Activated CD4-positive, alpha-beta T cell treated with anti-CD3 and anti-CD28 coated beads, Interleukin-10, Interleukin-2, amounts not matched to agents 100 ng/mL and 50 ng/mL, durations not matched to agents 16 hours and 8 hours (primary cell): ENCODE measurements around the gene JPT1.
A peak's percentile ranks its signal among the peaks of the same experiment; 100 is the strongest.
"Not testable (repeated sequence)": the region's sequence is repeated elsewhere in the genome, so short reads cannot be mapped to it uniquely, and the experiment has no call there.

Experiments used
- DNase-seq: peaks from one replicate; pipeline ENCODE4 v3.0.0-alpha.2; 2020

JPT1 gene, protein sequence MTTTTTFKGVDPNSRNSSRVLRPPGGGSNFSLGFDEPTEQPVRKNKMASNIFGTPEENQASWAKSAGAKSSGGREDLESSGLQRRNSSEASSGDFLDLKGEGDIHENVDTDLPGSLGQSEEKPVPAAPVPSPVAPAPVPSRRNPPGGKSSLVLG

DNA sequence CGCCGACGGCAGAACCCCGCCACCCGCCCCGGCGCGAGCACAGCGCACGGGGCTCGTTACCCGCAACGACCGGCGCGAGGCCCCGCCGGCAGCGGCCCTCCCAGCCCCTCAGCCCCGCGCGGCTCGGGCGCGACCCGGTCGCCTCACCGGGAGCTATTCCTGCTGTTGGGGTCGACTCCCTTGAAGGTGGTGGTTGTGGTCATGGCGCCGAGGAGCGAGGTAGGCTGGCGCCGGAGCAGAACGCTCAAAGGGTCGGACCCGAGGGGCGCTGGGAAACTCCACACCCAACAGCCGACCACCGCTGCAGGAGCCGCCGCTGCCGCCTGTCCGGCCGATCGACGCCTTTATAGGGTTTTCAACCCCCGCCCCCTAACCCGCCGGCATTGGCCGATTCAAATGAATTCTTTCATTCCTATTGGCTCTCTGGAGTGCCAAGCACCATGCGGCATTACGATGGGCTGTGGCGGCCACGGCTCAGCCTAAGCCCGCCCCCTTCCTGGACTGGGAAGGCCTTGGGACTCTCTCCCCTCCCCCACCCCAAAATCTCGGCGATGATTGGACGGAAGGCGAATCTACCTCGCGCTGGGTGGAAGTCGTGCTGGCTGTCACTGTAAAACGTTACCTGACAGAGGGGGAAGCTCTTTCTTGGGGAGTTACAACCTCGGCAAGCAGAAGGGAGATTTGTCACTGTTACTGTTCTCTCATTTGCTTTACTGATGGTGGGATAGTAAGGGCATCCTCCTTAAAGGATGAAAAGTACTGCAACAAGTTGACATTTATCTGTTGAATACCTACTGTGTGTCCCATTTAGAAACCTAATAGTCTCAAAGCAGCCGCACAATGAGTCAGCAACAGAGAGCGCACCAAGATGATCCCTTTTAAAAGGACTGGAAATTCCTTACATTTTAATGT, at the start of gene JPT1:
Gene JPT1 (minus strand): TSS at position 318 of the 912 bp plus-strand sequence. CDS start 115 bp downstream, at position 203.
- DNase-seq = peak; percentile 100

DNA sequence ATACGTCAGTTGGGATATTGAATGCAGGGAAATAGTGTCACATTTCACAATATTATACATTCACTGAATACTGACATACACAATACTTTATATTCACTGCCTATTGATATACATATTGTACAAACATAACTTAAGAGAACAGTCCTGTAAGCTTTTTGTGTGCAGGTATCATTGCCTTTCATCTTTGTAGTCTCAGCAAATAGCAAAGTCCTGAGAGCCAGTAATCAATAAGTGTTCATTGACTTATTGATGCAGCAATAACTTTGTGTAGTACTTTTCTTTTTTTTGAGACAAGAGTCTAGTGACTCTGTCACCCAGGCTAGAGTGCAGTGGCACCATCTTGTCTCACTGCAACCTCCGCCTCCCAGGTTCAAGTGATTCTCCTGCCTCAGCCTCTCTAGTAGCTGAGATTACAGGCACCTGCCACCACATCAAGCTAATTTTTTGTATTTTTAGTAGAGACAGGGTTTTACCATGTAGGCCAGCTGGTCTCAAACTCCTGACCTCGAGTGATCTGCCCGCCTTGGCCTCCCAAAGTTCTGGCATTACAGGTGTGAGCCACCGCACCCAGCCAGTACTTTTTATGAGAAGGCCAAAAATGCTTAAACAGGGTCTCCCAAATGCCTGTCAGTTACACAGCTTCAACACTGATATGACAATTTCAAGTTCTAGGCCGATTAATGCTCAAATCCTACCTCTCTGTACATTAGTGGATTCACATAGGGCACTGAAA, 45.7 kb upstream of the JPT1 start:
- no peak for DNase-seq

DNA sequence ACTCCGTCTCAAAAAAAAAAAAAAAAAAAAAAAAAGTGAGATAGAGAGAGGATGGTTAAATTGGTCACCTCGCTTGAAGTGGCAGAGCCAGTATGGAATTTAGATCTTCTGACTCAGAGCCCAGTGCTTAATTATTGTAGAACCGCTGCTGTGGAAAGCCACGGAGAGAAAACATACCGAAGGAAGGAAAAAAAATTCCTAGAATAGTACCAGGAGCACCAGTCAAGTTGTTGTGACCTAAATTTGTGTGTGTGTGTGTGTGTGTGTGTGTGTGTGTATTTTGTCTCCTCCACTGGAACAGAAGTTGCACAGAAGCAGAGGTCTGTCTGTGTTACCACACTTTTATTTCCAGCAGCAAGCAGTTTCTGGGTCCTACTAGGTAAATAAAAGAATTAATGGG, 40.6 kb upstream of the JPT1 start:
- DNase-seq = no peak

DNA sequence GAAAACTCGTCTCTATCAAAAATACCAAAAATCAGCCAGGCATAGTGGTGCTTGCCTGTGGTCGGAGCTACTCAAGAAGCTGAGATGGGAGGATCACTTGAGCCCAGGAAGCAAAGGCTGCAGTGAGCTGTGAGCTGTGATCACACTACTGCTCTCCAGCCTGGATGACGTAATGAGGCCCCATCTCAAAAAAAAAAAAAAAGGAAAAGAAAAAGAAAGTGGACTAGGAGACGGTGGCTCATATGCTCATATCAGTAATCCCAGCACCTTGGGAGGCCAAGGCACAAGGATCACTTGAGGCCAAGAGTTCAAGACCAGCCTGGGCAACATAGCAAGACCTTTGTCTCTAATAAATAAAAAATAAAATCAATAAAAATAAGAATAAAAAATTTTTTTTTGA, 37.3 kb upstream of the JPT1 start:
- DNase-seq = no peak

DNA sequence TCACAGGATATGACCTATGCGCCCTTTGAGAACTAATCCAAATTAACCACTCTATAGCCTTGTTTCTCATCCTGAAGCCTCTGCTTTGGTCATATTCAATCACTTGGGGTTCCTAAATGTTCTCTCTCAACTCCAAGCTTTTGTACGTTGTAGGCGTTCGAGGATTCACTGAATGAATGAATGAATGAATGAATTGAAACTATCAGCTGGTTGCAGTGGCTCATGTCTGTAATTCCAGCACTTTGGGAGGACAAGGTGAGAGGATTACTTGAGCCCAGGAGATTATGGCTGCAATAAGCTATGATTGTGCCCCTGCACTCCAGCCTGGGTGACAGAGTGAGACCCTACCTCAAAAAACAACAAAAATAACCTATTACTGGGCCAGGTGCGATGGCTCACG, 34.3 kb upstream of the JPT1 start:
- no peak for DNase-seq

DNA sequence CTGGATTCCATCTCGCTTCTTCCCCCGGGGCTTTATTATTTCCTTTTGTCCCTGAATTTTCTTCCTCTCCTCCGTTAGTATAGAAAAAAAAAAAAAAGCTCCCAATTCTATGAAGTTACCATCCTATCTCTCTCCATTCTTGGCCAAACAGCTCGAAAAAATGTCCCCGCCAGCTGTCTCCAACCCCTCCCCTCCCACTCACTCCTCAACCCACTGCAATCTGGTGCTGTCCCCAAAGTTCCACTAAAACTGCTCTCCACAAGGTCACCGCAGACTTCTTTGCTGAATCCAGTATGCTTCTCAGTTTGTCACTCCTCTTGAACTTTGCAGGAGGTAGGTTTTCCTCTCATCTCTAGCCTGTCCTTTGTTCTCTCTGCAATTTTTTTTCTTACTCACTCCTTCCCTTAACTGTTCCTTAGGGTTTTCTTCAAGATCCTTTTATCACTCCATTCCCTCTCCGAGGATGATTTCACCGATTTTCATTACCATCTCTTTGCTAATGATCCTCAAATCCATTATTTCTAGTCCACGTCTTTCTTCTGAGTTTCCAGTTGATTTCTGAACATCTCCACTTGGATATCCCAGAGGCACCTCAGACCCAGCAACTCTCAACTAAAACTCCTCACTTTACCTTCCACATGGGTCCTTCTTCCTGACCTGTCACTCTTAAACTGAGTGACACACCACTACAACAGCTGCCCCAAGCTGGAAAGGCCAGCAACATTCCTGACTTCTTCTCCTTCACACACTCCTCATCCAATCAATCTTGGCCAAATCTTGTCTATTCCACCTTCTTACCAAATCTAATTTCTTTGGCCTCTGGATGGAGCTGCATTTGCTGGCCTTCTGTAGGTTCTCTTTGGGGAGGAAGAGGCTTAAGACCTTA, 29.9 kb upstream of the JPT1 start:
- DNase-seq = no peak

DNA sequence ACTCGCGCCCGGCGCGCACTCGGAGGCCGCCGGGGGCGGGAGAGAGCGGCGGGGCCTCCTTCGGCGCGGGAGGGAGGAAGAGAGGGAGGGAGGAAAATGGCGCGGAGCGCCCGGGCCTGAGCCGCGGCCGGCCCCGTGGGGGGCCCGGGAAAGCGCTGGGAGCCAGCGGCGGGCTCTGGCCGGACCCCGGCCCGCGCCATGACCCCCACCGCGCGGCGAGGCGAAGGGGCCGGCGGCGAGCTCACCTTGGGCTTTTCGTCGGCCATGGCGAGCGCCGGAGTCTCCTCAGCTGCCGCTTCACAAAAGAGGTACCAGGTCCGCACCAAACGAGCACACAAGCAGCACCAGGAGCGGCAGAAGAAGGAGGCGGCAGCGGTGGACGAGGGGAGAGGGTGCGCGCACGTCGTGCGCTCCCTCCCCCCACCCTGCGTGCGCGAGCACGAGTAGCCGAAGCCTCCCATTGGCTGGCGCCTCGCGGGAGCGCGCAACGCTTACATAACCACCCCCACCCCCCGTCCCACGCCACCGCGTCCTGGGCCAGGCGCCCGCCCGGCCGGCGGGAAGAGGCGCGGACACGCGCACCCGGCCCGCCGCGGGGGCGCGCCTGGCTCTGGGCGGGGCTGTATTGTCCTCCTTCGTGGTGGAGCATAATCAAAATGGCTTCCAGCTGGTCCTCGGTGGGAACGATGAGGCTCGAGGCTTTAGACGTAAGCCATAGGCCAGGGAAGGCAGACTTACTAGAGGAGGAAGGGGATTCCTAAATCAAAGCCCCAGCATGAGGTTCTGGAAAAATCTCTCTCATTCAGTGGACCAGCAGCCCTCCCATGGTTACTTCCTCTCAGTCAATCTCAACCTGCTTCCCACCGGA, 28.5 kb upstream of the JPT1 start, which contains the start of gene SUMO2:
Gene SUMO2 (minus strand): TSS at position 391 of the 868 bp plus-strand sequence. CDS start 125 bp downstream, at position 266.
- peak; percentile 96 for DNase-seq

DNA sequence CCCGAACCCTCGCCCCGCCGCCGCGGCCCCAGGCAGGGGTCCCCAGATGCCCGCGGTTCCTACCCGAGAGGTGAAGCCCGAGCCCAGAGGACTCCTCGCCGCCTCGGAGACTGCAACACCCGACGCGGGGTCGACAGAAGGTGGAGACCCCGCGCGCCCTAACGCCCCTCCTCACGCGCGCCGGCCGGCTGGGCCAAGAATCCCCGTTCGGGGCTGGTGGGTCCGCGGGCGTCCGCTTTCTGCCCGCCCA, 27.9 kb upstream of the JPT1 start:
- no peak for DNase-seq

DNA sequence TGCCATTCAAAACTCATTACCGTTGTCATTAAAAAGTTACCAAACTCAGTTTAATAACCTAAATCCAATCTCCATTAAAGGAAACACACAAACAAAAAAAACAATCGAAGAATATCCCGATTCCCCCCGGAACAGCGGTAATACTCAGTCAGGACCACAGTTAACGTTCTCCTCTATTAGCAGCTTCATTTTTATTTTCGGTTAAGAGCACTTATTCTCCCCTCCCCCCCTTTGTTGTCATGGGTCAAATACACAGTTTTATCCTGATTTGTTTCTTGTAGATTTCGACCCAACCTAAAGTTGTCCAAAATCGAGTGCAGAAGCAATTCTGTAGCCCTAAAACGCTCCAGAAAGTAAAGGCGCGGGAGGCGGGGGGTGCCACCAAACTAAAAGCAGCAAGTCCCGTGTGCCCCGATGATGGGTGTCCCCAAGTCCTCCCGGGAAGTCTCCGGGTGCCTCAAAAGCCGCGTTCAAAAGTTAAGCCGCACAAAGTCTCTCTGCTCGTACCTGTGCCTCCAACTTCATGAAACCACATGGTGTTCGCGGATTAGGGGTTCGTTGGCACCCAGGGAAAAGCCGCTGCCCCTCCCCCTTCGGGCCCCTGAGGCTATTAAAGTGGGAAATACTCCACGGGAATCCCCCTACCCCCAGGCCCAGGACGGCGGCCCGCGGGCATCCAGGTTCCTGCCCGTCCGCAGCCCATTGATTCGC, 27.5 kb upstream of the JPT1 start:
- DNase-seq = peak; percentile 38

DNA sequence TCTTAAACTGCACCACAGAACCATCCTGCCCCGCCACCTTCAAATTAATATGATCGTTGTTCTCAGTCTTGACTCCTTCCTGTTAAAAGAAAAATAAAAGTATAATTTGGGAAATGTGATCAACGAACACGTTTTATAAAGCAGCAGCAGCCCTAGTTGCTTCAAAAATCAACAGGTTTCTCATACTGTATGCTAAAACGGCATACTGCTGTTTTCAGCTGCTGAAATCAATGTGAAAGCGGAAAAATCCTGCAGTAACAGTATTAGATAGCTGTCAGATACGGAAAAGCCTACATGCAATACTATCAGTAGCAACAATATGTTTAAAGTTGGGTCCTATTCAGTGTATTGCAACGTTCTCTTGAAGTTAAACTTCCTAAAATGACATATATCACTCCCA, 26.8 kb upstream of the JPT1 start:
- DNase-seq = no peak

DNA sequence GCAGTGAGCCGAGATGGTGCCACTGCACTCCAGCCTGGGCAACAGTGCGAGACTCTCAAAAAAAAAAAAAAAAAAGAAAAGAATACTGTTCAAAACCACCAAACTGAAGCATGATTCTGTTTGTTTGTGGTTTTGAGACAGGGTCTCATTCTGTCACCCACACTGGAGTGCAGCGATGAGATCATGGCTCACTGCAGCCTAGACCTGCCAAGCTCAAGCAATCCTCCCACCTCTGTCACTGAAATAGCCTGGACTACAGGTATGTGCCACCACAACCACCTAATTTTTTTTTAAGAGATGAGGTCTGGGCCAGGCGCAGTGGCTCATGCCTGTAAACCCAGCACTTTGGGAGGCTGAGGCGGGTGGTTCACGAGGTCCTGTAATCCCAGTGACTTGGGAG, 24.1 kb upstream of the JPT1 start:
- peak; percentile 24 for DNase-seq

DNA sequence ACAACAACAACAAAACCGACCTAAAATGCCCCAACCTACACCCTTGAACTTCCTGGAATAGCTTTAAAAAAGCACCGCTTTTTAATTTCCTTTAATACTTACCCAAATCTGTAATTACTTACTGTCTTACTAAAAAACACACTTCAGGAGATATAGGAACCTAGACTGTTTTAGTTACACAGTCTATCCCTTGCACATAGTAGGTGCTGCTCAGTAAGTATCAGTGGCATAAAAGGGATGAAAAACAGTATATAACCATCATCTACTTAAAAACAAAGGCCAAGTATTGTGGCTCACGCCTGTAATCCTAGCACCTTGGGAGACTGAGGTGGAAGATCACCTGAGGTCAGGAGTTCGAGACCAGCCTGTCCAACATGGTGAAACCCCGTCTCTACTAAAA, 22.3 kb upstream of the JPT1 start:
- no peak for DNase-seq

DNA sequence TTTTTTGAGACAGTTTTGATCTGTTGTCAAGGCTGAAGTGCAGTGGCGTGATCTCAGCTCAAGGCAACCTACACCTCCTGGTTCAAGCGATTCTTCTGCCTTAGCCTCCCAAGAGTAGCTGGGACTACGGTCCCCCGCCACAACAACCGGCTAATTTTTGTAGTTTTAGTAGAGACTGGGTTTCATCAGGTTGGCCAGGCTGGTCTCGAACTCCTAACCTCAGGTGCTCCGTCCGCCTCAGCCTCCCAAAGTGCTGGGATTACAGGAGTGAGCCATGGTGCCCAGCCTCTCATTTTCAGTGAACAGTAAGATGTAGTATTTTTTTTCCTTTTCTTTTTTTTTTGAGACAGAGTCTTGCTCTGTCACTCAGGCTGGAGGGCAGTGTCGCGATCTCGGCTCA, 20.7 kb upstream of the JPT1 start:
- DNase-seq = no peak

DNA sequence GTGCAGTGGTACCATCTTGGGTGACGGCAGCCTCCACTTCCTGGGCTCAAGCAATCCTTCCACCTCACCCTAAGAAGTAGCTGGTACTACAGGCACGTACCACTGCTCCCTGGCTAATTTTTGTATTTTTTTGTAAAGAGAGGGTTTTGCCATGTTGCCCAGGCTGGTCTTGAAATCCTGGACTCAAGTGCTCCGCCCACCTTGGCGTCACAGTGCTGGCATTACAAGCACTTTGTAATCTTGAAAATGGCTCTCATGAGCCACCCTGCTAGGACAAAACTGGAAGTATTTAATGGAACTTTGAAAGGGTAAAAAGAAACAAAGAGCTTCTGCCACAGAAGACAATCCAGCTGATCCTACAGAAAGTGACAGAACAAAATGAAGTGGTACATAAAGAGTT, 19.2 kb upstream of the JPT1 start:
- no peak for DNase-seq

DNA sequence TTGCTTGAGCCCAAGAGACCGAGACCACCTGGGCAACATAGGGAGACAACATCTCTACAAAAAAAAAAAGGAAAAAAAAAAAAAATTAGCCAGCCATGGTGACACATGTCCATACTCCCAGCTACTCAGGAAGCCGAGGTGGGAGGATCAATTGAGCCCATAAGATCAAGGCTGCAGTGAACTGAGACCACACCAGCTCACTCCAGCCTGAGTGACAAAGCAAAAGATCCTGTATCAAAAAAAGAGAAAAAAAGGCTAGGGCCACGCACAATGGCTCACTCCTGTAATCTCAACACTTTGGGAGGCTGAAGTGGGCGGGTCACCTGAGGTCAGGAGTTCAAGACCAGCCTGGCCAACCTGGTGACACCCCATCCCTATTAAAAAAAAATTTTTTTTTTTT, 14.7 kb upstream of the JPT1 start:
- DNase-seq = no peak

DNA sequence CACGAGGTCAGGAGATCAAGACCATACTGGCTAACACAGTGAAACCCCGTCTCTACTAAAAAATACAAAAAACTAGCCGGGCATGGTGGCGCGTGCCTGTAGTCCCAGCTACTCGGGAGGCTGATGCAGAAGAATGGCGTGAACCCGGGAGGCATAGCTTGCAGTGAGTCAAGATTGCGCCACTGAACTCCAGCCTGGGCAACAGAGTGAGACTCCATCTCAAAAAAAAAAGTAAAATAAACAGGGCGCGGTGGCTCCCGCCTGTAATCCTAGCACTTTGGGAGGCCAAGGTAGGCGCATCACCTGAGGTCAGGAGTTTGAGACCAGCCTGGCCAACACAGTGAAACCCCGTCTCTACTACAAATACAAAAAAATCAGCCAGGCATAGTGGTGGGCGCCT, 10.3 kb upstream of the JPT1 start:
- not testable (repeated sequence) for DNase-seq

DNA sequence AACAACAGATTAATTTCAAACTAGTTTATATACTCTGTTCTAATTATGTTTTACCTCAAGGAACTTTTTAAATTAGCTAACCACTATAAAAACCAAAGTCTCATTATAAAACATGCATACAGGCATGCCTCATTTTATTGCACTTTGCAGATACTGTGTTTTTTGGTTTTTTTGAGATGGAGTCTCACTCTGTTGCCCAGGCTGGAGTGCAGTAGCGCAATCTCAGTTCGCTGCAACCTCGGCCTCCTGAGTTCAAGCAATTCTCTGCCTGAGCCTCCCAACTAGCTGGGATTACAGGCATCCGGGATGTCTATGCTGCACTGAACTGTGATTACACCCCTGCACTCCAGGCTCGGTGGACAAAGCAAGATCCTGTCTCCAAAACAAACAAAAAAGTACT, 8.8 kb upstream of the JPT1 start:
- no peak for DNase-seq

DNA sequence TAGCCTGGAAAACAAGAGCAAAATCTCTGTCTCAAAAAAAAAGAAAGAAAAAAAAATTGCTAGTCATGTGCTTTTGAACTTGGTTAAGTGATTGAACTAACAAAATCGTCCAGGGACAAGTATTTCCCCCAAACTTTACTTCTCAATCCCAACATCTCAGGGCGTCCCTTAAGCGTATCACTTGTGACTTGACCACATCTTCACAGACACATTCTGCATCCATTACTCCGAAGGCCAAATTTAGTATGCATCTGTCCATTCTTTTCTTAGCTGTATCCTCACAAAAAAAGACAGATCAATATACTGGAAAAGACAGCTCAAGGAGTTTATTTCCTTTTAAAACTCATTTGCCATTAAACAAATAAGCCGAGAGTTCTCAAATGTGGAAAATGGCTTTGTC, 5.9 kb upstream of the JPT1 start:
- DNase-seq = no peak

DNA sequence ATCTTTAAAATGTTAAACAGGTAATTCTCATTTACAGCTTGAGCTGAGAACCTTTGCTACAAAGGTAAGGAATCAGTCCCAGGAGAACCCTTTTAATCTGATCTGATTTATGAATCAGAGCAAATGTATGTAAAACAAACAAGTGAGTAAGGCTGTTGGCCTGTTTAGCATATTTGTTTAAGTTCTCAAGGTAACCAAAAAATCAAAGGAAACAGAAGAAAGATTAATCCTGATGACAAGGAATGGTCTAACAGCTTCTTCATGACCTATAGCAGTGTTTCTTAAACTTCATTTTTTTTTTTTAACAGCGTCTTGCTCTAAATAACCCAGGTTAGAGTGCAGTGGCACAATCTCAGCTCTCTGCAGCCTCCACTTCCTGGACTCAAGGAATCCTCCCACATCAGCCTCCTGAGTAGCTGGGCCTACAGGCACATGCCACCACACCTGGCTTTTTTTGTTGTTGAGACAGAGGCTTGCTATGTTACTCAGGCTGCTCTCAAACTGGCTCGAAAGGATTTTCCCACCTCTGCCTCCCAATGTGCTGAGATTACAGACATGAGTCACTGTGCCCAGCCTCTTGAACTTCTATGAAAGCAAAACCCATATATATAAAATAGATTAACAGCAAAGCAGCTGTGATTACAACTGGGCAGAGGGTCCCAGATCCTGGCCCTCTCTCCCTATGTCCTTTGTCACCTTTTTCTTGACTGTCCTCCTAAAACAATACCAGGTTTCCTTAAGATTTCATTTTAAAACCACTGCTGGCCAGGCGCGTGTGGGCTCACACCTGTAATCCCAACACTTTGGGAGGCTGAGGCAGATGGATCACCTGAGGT, 5.1 kb upstream of the JPT1 start:
- DNase-seq = no peak

DNA sequence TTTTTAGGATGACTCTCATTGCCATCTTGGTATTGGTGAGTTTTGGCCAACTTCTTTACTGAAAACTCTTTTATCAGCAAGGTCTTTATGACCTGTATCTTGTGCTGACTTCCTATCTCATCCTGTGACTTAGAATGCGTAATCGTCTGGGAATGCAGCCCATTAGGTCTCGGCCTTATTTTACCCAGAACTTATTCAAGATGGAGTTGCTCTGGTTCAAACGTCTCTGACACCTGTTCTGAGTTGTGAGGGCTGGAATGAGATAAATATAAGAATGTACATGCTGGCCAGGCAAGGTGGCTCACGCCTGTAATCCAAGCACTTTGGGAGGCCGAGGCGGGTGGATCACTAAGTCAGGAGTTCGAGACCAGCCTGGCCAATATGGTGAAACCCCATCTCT, 4.2 kb upstream of the JPT1 start:
- not testable (repeated sequence) for DNase-seq
